K562 (cell line): ENCODE data around the gene RNASEH2A. TPM values are rescaled to one million over a fixed set of nuclear protein-coding genes. Genes with fewer than 3 reads are reported as not detected.

ENCODE experiments used
- ATAC-seq: fragments of 200-7000 bp; cut with Tn5 transposase; 3 replicates; pipeline ENCODE4 v1.9.1; 2020; ENCODE audit warnings: moderate library complexity
- BruUV-seq: library from RNA; stranded (reverse); fragments of 400-500 nt; replicated peaks from 2 replicates; lab custom pipeline; 2021; lab: Mats Ljungman, UMichigan
- CTCF ChIA-PET: fragments of 300-600 bp; formaldehyde crosslinking; extraction: SDS; loops from one replicate; lab custom pipeline; 2021; ENCODE audit warnings: low intra/inter-chr PET ratio; lab: Yijun Ruan, JAX
- POLR2A ChIA-PET: fragments of 300-600, 350-650 bp; sonication (Branson Sonifier 250); formaldehyde crosslinking; extraction: SDS; loops from one replicate; lab custom pipeline; 2021; ENCODE audit warnings: antibody characterized with exemption, inconsistent platforms; lab: Yijun Ruan, JAX
- DNase-seq, 4 experiments: peaks; one replicate each; pipeline versions ENCODE4 v3.0.0 to v3.0.0-alpha.2; 2011 to 2018; ENCODE audit warnings: low spot score in 3 of 4, mixed read lengths in 3 of 4; ENCODE audit errors: extremely low read depth in 1 of 4
- FAIRE-seq: peaks from 2 replicates; lab custom pipeline; 2011; peaks lifted over from hg19 to GRCh38; lab: Jason Lieb, UNC
- H2AFZ ChIP-seq: 2 replicates; pipeline ENCODE4 v1.6.0; 2011; ENCODE audit warnings: low read depth, low read length, control low read depth, inconsistent platforms
- H3K27ac ChIP-seq: fragments of 200-600 bp; 3 replicates; pipeline ENCODE4 v1.8.0; 2011; ENCODE audit warnings: low read depth, mild to moderate bottlenecking, control low read depth, inconsistent platforms, low read length, moderate library complexity, mixed read lengths; ENCODE audit errors: extremely low read depth
- H3K27me3 ChIP-seq, 2 experiments: fragments of 300-600 bp in 1 of 2; 2 replicates in 1 of 2; 3 replicates in 1 of 2; pipeline versions ENCODE4 v1.6.0 to v1.8.0; 2011; ENCODE audit warnings: inconsistent platforms in 2 of 2, low read length in 2 of 2, mild to moderate bottlenecking in 1 of 2, mixed read lengths in 1 of 2, moderate library complexity in 1 of 2; ENCODE audit not compliant: control insufficient read depth in 2 of 2, insufficient read depth in 2 of 2
- H3K36me3 ChIP-seq: fragments of 300-600 bp; 3 replicates; pipeline ENCODE4 v1.8.0; 2011; ENCODE audit warnings: mild to moderate bottlenecking, low read length, inconsistent platforms; ENCODE audit not compliant: control insufficient read depth, insufficient read depth
- H3K4me1 ChIP-seq, 2 experiments: fragments of 200-600 bp in 1 of 2; replicated peaks in 1 of 2; 2 replicates in 1 of 2; 3 replicates in 1 of 2; pipeline versions ENCODE4 v1.5.1 to v1.8.0; 2011; ENCODE audit warnings: inconsistent platforms in 2 of 2, low read length in 2 of 2, mild to moderate bottlenecking in 1 of 2, mixed read lengths in 1 of 2, moderate library complexity in 1 of 2; ENCODE audit not compliant: control insufficient read depth in 2 of 2, insufficient read depth in 2 of 2
- H3K4me2 ChIP-seq: 2 replicates; pipeline ENCODE4 v1.6.1; 2011; ENCODE audit warnings: low read length, control low read depth, inconsistent platforms, mixed read lengths; ENCODE audit not compliant: insufficient read depth
- H3K4me3 ChIP-seq: fragments of 200-600 bp; sonication (generic), shearing (Covaris generic); 2 replicates; pipeline ENCODE4 v1.5.1; 2016; ENCODE audit warnings: control low read depth, inconsistent platforms
- H3K79me2 ChIP-seq: fragments of 200-600 bp; 3 replicates; pipeline ENCODE4 v1.8.0; 2011; ENCODE audit warnings: low read length, inconsistent platforms; ENCODE audit not compliant: control insufficient read depth, insufficient read depth
- H3K9ac ChIP-seq, 2 experiments: 2 replicates each; pipeline versions ENCODE4 v1.6.0 to v1.6.1; 2011; ENCODE audit warnings: low read depth in 2 of 2, low read length in 2 of 2, control low read depth in 1 of 2, inconsistent platforms in 1 of 2, mild to moderate bottlenecking in 1 of 2, mixed read lengths in 1 of 2; ENCODE audit not compliant: insufficient read depth in 1 of 2
- H3K9me1 ChIP-seq: one replicate; pipeline ENCODE4 v1.6.0; 2011; ENCODE audit warnings: inconsistent platforms, mild to moderate bottlenecking, low read length, moderate library complexity; ENCODE audit not compliant: control insufficient read depth, insufficient read depth
- H3K9me3 ChIP-seq: replicated peaks from 2 replicates; pipeline ENCODE4 v1.5.1; 2011; ENCODE audit warnings: low read depth, low read length, inconsistent platforms; ENCODE audit not compliant: control insufficient read depth, insufficient read depth
- H4K20me1 ChIP-seq: replicated peaks from 2 replicates; pipeline ENCODE4 v1.6.1; 2011; ENCODE audit warnings: low read length, inconsistent platforms, mixed read lengths; ENCODE audit not compliant: control insufficient read depth, insufficient read depth
- ARNT ChIP-seq, 2 experiments: fragments of 450-650 bp; IDR thresholded peaks; 2 replicates each; pipeline ENCODE4 v1.6.1; 2016; ENCODE audit warnings: mild to moderate bottlenecking in 1 of 2
- ETV1 ChIP-seq: fragments of 450-650 bp; conservative IDR thresholded peaks from 2 replicates; pipeline ENCODE4 v1.6.1; 2016; ENCODE audit warnings: missing genetic modification characterization, control low read depth, low read depth, missing compliant biosample characterization
- FOSL1 ChIP-seq: fragments of 200-800 bp; sonication (Bioruptor generic); conservative IDR thresholded peaks from 2 replicates; pipeline ENCODE4 v1.6.1; 2016; ENCODE audit warnings: missing genetic modification characterization, missing compliant biosample characterization
- ILK ChIP-seq: fragments of 450-650 bp; IDR thresholded peaks from 2 replicates; pipeline ENCODE4 v1.6.1; 2016; ENCODE audit warnings: missing genetic modification characterization, low read depth, mild to moderate bottlenecking, missing compliant biosample characterization, moderate library complexity, borderline replicate concordance
- KAT2B ChIP-seq: IDR thresholded peaks from one replicate; pipeline ENCODE4 v1.6.1; 2012; ENCODE audit warnings: low read depth, mild to moderate bottlenecking, control low read depth, inconsistent platforms, low read length, moderate library complexity
- SMARCB1 ChIP-seq: IDR thresholded peaks from 2 replicates; pipeline ENCODE4 v1.6.1; 2011; ENCODE audit warnings: improper control_type of control experiment, low read depth; ENCODE audit not compliant: insufficient read length
- SP1 ChIP-seq: sonication (generic); formaldehyde crosslinking; IDR thresholded peaks from 2 replicates; pipeline ENCODE4 v1.8.1; 2022; ENCODE audit warnings: mild to moderate bottlenecking, missing genetic modification reagents
- XRCC4 ChIP-seq: IDR thresholded peaks from one replicate; pipeline ENCODE4 v1.6.1; 2011; ENCODE audit not compliant: insufficient read depth, insufficient read length; ENCODE audit errors: extremely low read depth
- WGBS: fragments of 100-300 bp; shearing (Covaris generic); methylation state at CpG from one replicate; pipeline ENCODE4 v1.1.6; 2016; ENCODE audit warnings: low coverage, mixed read lengths; ENCODE audit not compliant: insufficient coverage; ENCODE audit errors: missing lambda C conversion rate; 5-methylcytosine and 5-hydroxymethylcytosine counted together
- in situ Hi-C: fragments of 300-500 bp; cut with MboI; formaldehyde crosslinking; loops from 4 replicates; pipeline ENCODE4 v1.15.0; 2018; ENCODE audit warnings: inconsistent platforms, mixed read lengths
- intact Hi-C: fragments of 100-400 bp; cut with micrococcal nuclease; formaldehyde crosslinking; loops from 2 replicates; pipeline ENCODE4 v1.14.2; 2022
- polyA plus RNA-seq, 8 experiments: library from polyadenylated mRNA; depleted of rRNA in 4 of 8; stranded (reverse) in 5 of 8; unstranded in 3 of 8; fragments of >200 nt; fragmentation: Nextera tagmentation in 2 of 8; fragmentation: Illumina TruSeq in 1 of 8; extraction: Ambion mirVana in 2 of 8; extraction: Trizol in 1 of 8; gene quantifications; 2 replicates each; pipeline versions ENCODE4 v1.2.1 to v1.2.3, GENCODE V29; 2011 to 2014; ENCODE audit warnings: inconsistent platforms in 1 of 8, missing spikeins in 1 of 8
- total RNA-seq, 7 experiments: library from RNA; depleted of rRNA in 6 of 7; stranded (reverse); fragments of >200 nt in 6 of 7; fragmentation: Illumina TruSeq in 2 of 7; extraction: Trizol in 2 of 7; gene quantifications; 2 replicates each; pipeline versions ENCODE4 v1.2.1 to v1.2.3, GENCODE V29; 2011 to 2021; ENCODE audit warnings: low replicate concordance in 1 of 7
- TF ChIP-seq, protein P1 (sequence below): sonication (generic); formaldehyde crosslinking; IDR thresholded peaks from 2 replicates; pipeline ENCODE4 v1.8.1; 2023; ENCODE audit warnings: missing genetic modification reagents, mild to moderate bottlenecking, borderline replicate concordance
- TF ChIP-seq, protein P2 (sequence below): fragments of 200-800 bp; sonication (Bioruptor generic); IDR thresholded peaks from 2 replicates; pipeline ENCODE4 v1.6.1; 2017; ENCODE audit warnings: missing genetic modification characterization, missing compliant biosample characterization
- TF ChIP-seq, protein P3 (sequence below): fragments of 450-650 bp; IDR thresholded peaks from 2 replicates; pipeline ENCODE4 v1.6.1; 2016; ENCODE audit warnings: missing biosample characterization, missing genetic modification characterization

Gene RNASEH2A
- total and polyA plus RNA-seq, 9 of the 15 experiments (the other 6 are each of a cell fraction or from before 2014, with no cell fraction given) = 22.3 to 78.0 (median 61.7) TPM

DNA sequence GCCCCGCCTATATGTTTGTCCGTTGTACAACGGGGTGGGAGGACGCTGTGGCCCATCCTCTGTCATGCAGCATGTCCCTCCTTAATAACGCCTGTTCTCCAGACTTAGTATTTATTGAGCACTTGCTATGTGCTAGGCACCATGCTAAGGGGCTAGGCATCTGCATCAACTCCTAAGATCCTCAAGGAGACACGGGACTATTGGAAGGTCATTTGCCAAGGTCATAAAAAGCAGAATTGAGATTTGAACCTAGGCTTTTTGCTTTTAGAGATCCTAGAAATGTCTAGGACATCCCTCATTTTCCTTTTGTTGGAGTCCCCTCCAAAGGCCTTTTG lies 30.1 kb downstream of the RNASEH2A start:
- in situ Hi-C loops = no loop called here
- H2AFZ ChIP-seq = peak overlapping the region; percentile 9; the same call in 1 of the 2 replicates
- peaks cover 2% of the 10 kb centered on the region; the same call in 1 of the 3 replicates for H3K36me3 ChIP-seq
- no peak for FAIRE-seq
- H3K27me3 ChIP-seq = no peaks in the 10 kb centered on the region; a peak in 1 of 5 replicates
- H3K27ac ChIP-seq = peak overlapping the region; percentile 24; the same call in 2 of the 3 replicates
- no peaks in the 10 kb centered on the region for H3K9me3 ChIP-seq
- H3K4me1 ChIP-seq = peaks cover 48 to 67% of the 10 kb centered on the region in 2 experiments
- intact Hi-C loops = loop anchor here (5.0 kb wide), 1 partner anchor 51 kb away; the partner anchor contains the start of gene KLF1
- H3K79me2 ChIP-seq = peaks cover 14% of the 10 kb centered on the region
- no peak overlapping the region for H3K4me2 ChIP-seq
- no peak for ATAC-seq
- no peak overlapping the region for H3K4me3 ChIP-seq
- no peak overlapping the region for H3K9ac ChIP-seq
- no TSS peak for BruUV-seq
- WGBS = 8% methylated on average over 6 of the region's 6 CpGs
- ChIA-PET POLR2A (no interaction called here), CTCF (interaction anchor here (0.6 kb wide), 1 partner anchor 189 kb away, joined by 3 read pairs; no protein-coding TSS in a partner anchor)
- no peaks in the 10 kb centered on the region for H3K9me1 ChIP-seq
- H4K20me1 ChIP-seq = peaks cover 20% of the 10 kb centered on the region
- no peak for DNase-seq
- TF ChIP-seq SP1 = no peak
- no peak for TF ChIP-seq ILK (tag)
- TF ChIP-seq, protein P1, sequence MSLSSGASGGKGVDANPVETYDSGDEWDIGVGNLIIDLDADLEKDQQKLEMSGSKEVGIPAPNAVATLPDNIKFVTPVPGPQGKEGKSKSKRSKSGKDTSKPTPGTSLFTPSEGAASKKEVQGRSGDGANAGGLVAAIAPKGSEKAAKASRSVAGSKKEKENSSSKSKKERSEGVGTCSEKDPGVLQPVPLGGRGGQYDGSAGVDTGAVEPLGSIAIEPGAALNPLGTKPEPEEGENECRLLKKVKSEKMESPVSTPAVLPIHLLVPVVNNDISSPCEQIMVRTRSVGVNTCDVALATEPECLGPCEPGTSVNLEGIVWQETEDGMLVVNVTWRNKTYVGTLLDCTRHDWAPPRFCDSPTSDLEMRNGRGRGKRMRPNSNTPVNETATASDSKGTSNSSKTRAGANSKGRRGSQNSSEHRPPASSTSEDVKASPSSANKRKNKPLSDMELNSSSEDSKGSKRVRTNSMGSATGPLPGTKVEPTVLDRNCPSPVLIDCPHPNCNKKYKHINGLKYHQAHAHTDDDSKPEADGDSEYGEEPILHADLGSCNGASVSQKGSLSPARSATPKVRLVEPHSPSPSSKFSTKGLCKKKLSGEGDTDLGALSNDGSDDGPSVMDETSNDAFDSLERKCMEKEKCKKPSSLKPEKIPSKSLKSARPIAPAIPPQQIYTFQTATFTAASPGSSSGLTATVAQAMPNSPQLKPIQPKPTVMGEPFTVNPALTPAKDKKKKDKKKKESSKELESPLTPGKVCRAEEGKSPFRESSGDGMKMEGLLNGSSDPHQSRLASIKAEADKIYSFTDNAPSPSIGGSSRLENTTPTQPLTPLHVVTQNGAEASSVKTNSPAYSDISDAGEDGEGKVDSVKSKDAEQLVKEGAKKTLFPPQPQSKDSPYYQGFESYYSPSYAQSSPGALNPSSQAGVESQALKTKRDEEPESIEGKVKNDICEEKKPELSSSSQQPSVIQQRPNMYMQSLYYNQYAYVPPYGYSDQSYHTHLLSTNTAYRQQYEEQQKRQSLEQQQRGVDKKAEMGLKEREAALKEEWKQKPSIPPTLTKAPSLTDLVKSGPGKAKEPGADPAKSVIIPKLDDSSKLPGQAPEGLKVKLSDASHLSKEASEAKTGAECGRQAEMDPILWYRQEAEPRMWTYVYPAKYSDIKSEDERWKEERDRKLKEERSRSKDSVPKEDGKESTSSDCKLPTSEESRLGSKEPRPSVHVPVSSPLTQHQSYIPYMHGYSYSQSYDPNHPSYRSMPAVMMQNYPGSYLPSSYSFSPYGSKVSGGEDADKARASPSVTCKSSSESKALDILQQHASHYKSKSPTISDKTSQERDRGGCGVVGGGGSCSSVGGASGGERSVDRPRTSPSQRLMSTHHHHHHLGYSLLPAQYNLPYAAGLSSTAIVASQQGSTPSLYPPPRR (CRISPR knock-in tag) = 0 out of 2 replicates have a peak, but pooled peaks have one; percentile 7
- TF ChIP-seq XRCC4 = no peak
- no peak for TF ChIP-seq ETV1 (tag)
- TF ChIP-seq FOSL1 = no peak
- TF ChIP-seq, protein P2, sequence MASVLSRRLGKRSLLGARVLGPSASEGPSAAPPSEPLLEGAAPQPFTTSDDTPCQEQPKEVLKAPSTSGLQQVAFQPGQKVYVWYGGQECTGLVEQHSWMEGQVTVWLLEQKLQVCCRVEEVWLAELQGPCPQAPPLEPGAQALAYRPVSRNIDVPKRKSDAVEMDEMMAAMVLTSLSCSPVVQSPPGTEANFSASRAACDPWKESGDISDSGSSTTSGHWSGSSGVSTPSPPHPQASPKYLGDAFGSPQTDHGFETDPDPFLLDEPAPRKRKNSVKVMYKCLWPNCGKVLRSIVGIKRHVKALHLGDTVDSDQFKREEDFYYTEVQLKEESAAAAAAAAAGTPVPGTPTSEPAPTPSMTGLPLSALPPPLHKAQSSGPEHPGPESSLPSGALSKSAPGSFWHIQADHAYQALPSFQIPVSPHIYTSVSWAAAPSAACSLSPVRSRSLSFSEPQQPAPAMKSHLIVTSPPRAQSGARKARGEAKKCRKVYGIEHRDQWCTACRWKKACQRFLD = 0 out of 2 replicates have a peak, but pooled peaks have one; percentile 32
- no peak for TF ChIP-seq SMARCB1
- TF ChIP-seq, protein P3, sequence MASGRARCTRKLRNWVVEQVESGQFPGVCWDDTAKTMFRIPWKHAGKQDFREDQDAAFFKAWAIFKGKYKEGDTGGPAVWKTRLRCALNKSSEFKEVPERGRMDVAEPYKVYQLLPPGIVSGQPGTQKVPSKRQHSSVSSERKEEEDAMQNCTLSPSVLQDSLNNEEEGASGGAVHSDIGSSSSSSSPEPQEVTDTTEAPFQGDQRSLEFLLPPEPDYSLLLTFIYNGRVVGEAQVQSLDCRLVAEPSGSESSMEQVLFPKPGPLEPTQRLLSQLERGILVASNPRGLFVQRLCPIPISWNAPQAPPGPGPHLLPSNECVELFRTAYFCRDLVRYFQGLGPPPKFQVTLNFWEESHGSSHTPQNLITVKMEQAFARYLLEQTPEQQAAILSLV (tag) = no peak
- TF ChIP-seq ARNT (IDR thresholded peaks at IDR 0.05) = peak in 1 of 2 experiments; percentile 43; a peak in 1 of 4 replicates
- no peak for TF ChIP-seq KAT2B
